SK-MEL-5 (cell line): ENCODE results near the gene CD1C. TPM values are rescaled to one million over a fixed set of nuclear protein-coding genes. Genes with fewer than 3 reads are reported as not detected.
"Not testable (repeated sequence)": the region's sequence is repeated elsewhere in the genome, so short reads cannot be mapped to it uniquely, and the experiment has no call there.

Source experiments
- DNase-seq: peaks from one replicate; pipeline ENCODE4 v3.0.0-alpha.2; 2016; ENCODE audit warnings: low read depth, low spot score
- in situ Hi-C: cut with HindIII; loops from 2 replicates; pipeline ENCODE4 v1.10.0; 2016; ENCODE audit warnings: low sequenced_read_pairs, high pct_unique_total_duplicates, low pct_unique_long_range_greater_than_20kb
- total RNA-seq: library from RNA; depleted of rRNA; stranded (reverse); fragments of >200 nt; shearing (Covaris generic); gene quantifications from 2 replicates; pipeline ENCODE4 v1.2.3, GENCODE V29; 2014

Gene CD1C
- total RNA-seq, 1 experiment from 2014 or later = not detected

DNA sequence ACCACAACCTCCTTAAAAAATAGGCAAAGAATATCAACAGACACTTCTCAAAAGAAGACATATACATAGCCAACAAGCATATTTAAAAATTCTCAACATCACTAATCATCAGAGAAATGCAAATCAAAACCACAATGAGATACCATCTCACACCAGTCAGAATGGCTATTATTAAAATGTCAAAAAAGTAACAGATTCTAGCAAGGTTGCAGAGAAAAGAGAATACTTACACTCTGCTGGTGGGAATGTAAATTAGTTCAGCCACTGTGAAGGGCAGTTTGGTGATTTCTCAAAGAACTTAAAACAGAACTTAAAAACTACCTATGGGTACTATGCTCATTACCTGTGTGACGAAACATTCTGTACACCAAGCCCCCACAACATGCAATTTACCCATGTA, 20.9 kb downstream of the CD1C start:
- DNase-seq = no peak
- in situ Hi-C loops = no loop called here

DNA sequence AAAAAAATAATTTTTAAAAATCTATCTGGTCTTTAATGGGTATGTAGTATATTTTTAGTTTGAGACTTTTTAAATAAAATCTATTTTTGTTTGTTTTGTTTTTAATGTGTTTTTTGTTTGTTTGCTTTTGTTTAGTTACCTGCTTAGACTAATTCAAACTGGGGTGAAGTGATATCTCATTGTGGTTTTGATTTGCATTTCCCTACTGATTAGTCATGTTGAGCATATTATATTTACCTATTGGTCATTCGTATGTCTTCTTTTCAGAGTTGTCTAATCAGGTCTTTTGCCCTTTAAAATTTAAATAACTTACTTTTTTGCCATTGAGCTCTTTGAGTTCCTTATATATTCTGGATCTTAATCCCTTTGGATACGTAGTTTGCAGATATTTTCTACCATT, 21.3 kb downstream of the CD1C start:
- in situ Hi-C loops = no loop called here

DNA sequence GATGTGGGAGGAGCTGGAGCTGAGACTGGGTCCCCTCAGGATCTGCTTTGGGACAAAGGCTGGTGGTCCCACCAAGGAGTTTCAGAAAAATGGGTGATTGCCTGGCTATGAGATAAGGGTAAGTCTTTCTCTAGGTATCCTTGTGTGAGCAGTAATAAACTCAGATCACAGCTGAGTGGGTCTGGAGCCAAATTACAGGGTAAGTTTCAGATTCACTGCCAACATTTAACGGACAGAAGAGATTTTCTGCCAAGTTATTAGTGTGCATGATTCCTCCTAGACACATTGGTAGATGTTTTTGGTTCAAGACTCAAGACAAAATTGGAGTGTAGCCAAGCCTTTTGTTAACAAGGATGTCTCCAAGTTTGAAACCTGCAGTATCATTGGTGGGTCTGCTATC, 34.1 kb downstream of the CD1C start:
- DNase-seq = no peak
- in situ Hi-C loops = no loop called here

More for the DNA sequence above, 21.3 kb downstream of the CD1C start:
- no peak for DNase-seq

DNA sequence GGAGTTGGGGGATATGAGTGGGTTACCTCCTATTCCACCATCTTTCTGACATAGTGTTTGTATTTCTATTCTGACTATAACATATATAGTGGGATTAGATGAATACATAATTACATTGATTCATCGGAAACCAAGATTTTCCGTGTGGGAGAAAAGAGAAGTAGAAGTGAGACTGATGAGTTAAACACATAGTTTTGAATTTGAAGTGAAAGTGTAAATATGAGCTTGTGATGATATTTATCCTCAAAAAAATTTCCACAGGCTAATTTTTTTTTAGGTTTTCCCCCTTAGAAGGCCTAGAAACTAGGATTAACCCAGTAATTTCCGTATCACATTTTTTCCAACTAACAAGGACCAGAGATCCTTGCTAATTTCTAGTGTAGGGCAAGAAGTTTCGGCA, 34.7 kb downstream of the CD1C start:
- DNase-seq = no peak
- in situ Hi-C loops = no loop called here

DNA sequence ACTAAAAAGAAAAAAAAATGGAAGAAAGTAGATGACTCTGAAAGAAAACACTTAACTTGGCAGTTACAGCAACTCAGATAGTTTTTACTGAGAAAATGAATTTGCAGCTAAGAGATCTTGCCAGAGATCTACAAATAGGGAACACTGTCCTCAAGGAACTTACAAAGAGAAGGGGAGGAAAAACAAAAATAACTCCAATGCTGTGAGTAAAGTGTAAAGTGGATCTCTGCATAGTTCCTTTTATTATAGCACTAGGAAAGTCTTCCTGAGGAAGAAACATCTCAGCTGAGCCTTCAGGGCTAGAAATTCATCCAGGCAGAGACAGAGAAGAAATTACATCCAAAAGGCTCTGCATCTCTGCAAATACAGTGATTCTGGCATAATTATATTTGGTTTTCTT, 37.8 kb downstream of the CD1C start:
- in situ Hi-C loops = no loop called here
- no peak for DNase-seq

DNA sequence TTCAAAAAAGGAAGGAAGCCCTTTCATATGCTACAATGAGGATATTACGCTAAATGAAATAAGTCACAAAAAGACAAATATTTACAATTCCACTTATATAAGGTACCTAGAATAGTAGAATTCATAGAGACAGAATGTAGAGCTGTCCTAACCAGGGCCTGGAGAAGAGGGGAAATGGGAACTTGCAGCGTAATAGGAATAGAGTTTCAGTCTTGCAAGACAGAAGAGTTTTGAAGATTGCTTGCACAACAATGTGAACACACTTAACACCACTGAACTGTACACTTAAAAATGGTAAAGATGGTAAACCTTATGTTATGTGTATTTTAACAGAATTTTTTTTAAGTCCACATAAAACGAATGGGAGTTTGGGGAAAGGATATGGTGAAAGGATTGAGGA, 38.7 kb downstream of the CD1C start:
- DNase-seq = no peak
- in situ Hi-C loops = no loop called here

DNA sequence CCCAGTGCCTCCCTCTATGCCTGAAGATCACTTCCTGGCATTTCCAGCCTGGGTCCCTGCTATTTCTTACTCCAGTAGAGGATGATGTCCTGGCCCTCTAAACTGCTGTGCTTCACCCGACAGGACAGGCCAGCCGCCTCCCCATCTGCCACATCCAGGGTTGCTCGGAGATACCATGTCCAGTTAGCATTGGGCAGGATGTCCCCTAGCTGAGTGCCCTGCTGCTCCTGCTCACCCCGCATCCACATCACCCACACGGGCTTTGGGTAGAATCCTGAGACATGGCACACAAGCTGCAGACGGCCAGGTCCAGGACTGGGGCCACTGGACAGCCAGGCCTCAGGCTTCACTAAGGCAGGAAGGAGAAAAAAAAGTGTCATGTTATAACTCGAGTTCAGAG, 39.6 kb downstream of the CD1C start:
- in situ Hi-C loops = no loop called here
- no peak for DNase-seq

DNA sequence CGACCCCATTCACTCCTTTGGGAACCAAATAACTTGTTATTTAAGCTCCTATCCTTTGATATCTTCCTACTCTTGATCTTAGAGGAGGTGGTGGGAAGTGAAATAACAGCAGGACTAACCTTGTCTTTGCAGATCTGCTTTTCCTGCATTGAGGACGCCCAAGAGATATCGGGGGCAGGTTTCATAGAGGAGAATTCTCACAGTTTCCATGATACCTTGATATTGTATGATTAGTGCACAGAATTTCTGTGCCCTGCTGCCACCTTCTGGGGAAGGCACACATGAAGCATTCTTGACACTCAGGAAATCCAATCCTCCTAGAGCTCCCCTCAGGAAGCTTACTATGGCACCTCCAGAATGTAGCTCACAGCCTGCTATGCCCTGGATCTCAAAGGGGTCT, 40.0 kb downstream of the CD1C start:
- DNase-seq = peak; percentile 37
- in situ Hi-C loops = no loop called here

DNA sequence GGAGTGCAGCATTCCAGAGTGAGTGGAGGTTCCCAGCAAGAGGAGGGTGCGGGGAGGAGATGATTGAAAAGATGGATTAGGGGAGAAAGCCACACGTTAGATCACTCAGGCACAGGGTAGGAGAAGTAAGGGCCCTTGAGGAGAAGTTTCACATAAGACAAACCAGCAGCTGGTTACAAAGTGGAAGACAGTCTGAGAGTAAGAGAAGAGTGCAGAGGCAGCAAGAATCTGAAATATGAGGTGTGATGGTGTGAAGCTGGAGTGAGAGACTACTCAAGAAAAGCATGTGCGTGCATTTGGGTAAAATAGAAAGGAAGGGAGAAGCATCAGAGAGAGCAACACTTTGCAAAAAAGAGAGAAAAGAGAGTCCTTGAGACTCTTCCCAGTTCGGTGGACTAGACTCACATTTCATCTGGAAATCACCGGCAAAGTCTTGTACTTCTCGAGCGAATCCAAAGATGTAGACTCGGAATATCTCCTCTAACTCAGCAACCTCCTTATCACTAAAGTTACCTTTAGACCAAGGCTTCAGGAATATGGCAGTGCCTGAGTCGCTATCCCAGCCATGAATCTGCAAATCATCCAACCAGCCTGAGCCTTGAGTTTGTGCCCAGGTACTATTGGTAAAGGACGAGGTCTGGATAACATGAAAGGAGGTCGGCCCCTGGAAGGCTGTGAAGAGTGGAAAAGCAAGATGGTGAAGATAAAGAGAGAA, 40.8 kb downstream of the CD1C start:
- DNase-seq = no peak
- in situ Hi-C loops = no loop called here

DNA sequence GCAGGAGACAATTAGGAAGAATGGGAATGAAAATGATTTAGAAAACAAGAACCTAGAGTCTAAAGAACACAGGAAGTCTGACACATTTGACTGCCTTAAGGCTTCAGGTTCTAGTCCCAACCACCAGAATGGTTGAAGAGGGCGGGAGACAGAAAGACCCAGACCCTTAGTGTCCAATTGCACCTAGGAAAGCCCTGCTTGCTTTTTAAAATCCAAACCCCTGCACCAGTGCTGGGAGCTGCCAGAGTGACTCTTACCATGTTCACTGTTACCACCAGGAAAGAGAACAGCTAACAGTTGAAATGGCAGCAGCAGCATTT, 41.3 kb downstream of the CD1C start:
- in situ Hi-C loops = no loop called here
- no peak for DNase-seq

DNA sequence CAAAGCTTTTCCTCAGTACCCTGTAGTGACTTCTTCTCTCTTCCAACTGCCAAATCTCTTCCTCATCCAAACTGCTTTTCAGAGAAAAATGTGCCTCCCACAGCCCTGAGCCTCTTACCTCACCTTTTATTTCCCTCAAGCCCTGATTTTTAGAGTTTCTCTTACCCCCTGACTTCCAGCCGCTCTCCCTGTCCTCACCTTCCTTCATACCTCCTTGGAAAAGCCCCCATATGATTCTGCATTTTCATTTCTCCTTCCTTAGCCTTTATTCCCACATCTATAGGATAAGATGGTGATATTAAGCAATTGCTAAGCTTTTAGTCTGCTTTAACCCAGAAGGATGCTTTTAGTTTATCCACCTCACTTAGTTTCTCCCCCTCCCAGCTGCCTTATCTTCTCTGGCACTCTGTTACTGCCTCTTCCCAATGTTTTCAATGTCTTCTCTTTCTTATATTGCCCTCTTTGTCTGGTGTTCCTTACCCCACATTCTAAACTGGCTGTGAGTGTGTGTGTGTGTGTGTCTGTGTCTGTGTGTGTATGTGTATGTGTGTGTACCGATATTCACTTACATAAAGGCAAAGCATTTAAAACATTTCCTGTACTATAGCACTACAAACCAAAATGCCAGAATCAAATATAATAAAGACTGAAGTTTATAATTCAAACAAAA, 41.9 kb downstream of the CD1C start, which contains the start of gene CD1B:
TSS of gene CD1B (minus strand) at position 51 of the 670 bp plus-strand sequence. CDS start 108 bp downstream, outside the sequence.
- DNase-seq = no peak
- in situ Hi-C loops = no loop called here

DNA sequence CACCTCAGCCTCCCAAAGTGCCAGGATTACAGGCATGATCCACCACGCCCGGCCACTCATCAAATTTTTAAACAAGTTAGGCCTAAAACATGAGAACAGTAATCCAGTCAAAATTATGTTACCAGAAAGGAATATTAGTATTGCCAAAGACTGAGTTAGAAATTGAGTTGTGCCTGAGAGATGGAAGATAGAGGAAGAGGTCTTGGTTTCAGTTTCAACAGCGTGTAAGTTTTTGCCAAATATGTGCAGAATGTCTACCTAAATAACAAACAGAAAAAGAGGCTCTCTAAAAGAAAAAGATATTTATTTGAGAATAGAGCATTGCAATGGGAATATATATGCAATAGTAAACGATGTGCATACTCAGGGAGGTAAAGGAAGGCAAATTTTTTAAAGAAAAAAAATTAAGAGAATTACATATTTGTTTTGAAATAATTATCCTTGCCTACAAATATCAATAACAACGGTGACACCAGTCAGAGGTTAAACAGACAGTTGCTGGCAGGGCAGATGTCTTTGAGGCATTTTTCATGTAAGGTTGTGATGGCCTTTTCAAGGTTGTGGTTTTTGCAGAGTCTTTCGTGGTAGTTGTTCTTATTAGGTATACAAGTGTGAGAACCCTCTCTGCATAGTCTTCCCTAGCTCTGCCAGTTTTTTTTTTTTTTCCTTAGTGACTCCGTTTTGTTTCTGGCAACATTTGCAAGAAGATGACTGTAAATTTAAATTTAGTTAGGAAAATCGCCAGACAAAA, 43.9 kb downstream of the CD1C start:
- no peak for DNase-seq
- in situ Hi-C loops = no loop called here

DNA sequence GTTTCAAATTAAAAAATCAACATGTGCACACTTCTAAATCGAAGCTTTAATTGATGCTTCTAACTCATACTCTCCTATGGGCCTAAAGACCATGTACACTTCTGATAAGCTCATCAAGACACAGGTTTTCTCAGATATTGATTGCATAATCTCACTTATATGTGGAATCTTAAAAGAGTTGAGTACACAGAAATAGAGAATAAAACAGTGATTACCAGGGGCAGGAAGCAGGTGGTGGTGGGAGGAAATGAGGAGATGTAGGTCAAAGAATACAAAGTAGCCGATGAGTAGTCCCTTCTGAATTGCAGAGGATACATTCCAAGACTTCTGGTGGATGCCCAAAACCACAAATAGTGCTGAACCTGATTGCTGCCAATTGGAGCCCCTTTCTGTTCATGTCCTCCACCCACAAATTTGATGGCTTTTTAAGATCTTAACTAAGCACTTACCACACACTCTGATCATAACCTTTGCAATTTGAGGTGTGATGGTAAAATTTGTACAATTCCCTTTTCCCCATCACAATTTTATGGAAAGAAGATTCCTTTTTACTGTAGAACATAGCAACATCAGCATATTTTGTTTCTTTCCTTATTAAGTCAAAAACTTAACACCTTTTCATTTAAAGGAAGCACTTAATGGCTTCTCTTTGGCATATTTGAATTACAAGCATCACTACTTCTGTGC, 44.9 kb downstream of the CD1C start:
- in situ Hi-C loops = no loop called here
- DNase-seq = no peak

DNA sequence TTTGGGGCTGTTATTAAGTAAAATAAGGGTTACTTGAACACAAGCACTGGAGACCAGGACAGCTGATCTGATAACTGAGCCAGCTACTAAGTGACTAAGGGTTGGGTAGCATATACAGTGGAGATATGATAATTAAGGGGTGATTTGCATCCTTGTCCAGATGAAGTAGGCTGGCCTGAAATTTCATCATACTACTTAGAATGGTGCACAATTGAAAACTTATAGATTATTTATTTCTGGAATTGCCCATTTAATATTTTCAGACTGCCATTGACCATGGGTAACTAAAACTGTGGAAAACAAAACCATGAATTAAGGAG, 45.5 kb downstream of the CD1C start:
- in situ Hi-C loops = no loop called here
- no peak for DNase-seq

DNA sequence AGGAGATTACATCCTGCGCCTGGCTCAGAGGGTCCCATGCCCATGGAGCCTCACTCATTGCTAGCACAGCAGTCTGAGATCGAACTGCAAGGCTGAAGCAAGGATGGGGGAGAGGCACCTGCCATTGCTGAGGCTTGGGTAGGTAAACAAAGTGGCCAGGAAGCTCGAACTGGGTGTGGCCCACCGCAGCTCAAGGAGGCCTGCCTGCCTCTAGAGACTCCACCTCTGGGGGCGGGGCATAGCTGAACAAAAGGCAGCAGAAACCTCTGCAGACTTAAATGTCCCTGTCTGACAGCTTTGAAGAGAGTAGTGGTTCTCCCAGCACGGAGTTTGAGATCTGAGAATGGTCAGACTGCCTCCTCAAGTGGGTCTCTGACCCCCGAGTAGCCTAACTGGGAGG, 46.7 kb downstream of the CD1C start:
- in situ Hi-C loops, DNase-seq: not testable (repeated sequence)
